Mesenchymal stem cell (in vitro differentiated cells and primary cell): ENCODE measurements around the gene GCG.

ENCODE experiments used
- DNase-seq: peaks from one replicate; pipeline ENCODE4 v3.0.0-alpha.2; 2013
- H2AFZ ChIP-seq: one replicate; pipeline ENCODE4 v1.6.1; 2013; ENCODE audit warnings: low read depth, mild to moderate bottlenecking, control low read depth, inconsistent platforms, low read length, moderate library complexity
- H2AK5ac ChIP-seq: 2 replicates; pipeline ENCODE4 v1.6.1; 2013; ENCODE audit warnings: low read length, moderate library complexity, mild to moderate bottlenecking, inconsistent platforms; ENCODE audit not compliant: severe bottlenecking
- H2BK120ac ChIP-seq: one replicate; pipeline ENCODE4 v1.6.1; 2013; ENCODE audit warnings: low read depth, mild to moderate bottlenecking, inconsistent platforms, low read length, moderate library complexity
- H2BK12ac ChIP-seq, 2 experiments: one replicate each; pipeline ENCODE4 v1.6.1; 2013; ENCODE audit warnings: inconsistent platforms in 2 of 2, low read length in 2 of 2, mild to moderate bottlenecking in 2 of 2, moderate library complexity in 2 of 2, control low read depth in 1 of 2
- H2BK15ac ChIP-seq: one replicate; pipeline ENCODE4 v1.6.1; 2013; ENCODE audit warnings: mild to moderate bottlenecking, low read depth, inconsistent platforms; ENCODE audit not compliant: poor library complexity, severe bottlenecking
- H2BK5ac ChIP-seq: 2 replicates; pipeline ENCODE4 v1.6.1; 2013; ENCODE audit warnings: low read depth, mild to moderate bottlenecking, low read length, control low read depth, inconsistent platforms; ENCODE audit not compliant: poor library complexity, severe bottlenecking
- H3K14ac ChIP-seq, 2 experiments: one replicate each; pipeline ENCODE4 v1.6.1; 2013; ENCODE audit warnings: inconsistent platforms in 2 of 2, low read length in 2 of 2, control low read depth in 1 of 2, mild to moderate bottlenecking in 1 of 2, moderate library complexity in 1 of 2
- H3K18ac ChIP-seq, 2 experiments: one replicate each; pipeline ENCODE4 v1.6.1; 2013; ENCODE audit warnings: inconsistent platforms in 2 of 2, low read length in 2 of 2, control low read depth in 1 of 2, low read depth in 1 of 2, mild to moderate bottlenecking in 1 of 2
- H3K23ac ChIP-seq, 2 experiments: one replicate each; pipeline ENCODE4 v1.6.1; 2013; ENCODE audit warnings: inconsistent platforms in 2 of 2, low read length in 2 of 2, mild to moderate bottlenecking in 2 of 2, moderate library complexity in 2 of 2, control low read depth in 1 of 2
- H3K27ac ChIP-seq: 2 replicates; pipeline ENCODE4 v1.5.1; 2013; ENCODE audit warnings: mild to moderate bottlenecking, moderate library complexity, low read length, control low read depth, inconsistent platforms; ENCODE audit not compliant: poor library complexity, severe bottlenecking
- H3K27me3 ChIP-seq, 2 experiments: 2 replicates each; pipeline versions ENCODE4 v1.6.1 to v1.7.0; 2013; ENCODE audit warnings: low read length in 2 of 2, mild to moderate bottlenecking in 2 of 2, moderate library complexity in 2 of 2, control low read depth in 1 of 2, inconsistent platforms in 1 of 2; ENCODE audit not compliant: control insufficient read depth in 1 of 2, insufficient read depth in 1 of 2
- H3K36me3 ChIP-seq, 2 experiments: 2 replicates each; pipeline versions ENCODE4 v1.6.1 to v1.7.0; 2013; ENCODE audit warnings: low read length in 2 of 2, control low read depth in 1 of 2, inconsistent platforms in 1 of 2, low read depth in 1 of 2, mild to moderate bottlenecking in 1 of 2; ENCODE audit not compliant: insufficient read depth in 2 of 2, control insufficient read depth in 1 of 2
- H3K4ac ChIP-seq, 2 experiments: one replicate each; pipeline ENCODE4 v1.6.1; 2013; ENCODE audit warnings: inconsistent platforms in 2 of 2, low read length in 2 of 2, mild to moderate bottlenecking in 2 of 2, moderate library complexity in 2 of 2, control low read depth in 1 of 2, low read depth in 1 of 2
- H3K4me1 ChIP-seq: 2 replicates; pipeline ENCODE4 v1.6.1; 2013; ENCODE audit warnings: low read depth, low read length, control low read depth; ENCODE audit not compliant: control insufficient read depth, insufficient read depth
- H3K4me2 ChIP-seq: 2 replicates; pipeline ENCODE4 v1.6.1; 2013; ENCODE audit warnings: low read length, mild to moderate bottlenecking, inconsistent platforms; ENCODE audit not compliant: poor library complexity, severe bottlenecking
- H3K4me3 ChIP-seq, 2 experiments: 2 replicates each; pipeline versions ENCODE4 v1.5.1 to v1.7.0; 2013; ENCODE audit warnings: low read length in 2 of 2, mild to moderate bottlenecking in 2 of 2, control low read depth in 1 of 2, low read depth in 1 of 2; ENCODE audit not compliant: insufficient read depth in 1 of 2
- H3K79me1 ChIP-seq: replicated peaks from 2 replicates; pipeline ENCODE4 v1.6.1; 2013; ENCODE audit warnings: mild to moderate bottlenecking, control low read depth, low read length, inconsistent platforms; ENCODE audit not compliant: poor library complexity, severe bottlenecking
- H3K9ac ChIP-seq: 2 replicates; pipeline ENCODE4 v1.7.0; 2013; ENCODE audit warnings: mild to moderate bottlenecking, low read length, moderate library complexity
- H3K9me3 ChIP-seq: 2 replicates; pipeline ENCODE4 v1.7.0; 2013; ENCODE audit warnings: mild to moderate bottlenecking, low read length; ENCODE audit not compliant: control insufficient read depth
- H4K8ac ChIP-seq: one replicate; pipeline ENCODE4 v1.6.1; 2013; ENCODE audit warnings: inconsistent platforms, mild to moderate bottlenecking, low read length, moderate library complexity
- H4K91ac ChIP-seq: one replicate; pipeline ENCODE4 v1.6.1; 2013; ENCODE audit warnings: mild to moderate bottlenecking, low read length, inconsistent platforms
- WGBS: methylation state at CpG from one replicate; pipeline ENCODE4 v1.1.7; 2013; ENCODE audit warnings: mixed read lengths; 5-methylcytosine and 5-hydroxymethylcytosine counted together

Gene GCG

GRCh38 chr2:162175714-162176113 lies 23.7 kb upstream of the GCG start:
- Histone ChIP-seq H2AK5ac (no peak overlapping the region), H3K27me3 (no peaks in the 10 kb centered on the region), H2AFZ (no peak overlapping the region), H3K79me1 (no peaks in the 10 kb centered on the region), H4K91ac (no peak overlapping the region), H3K4me2 (no peak overlapping the region), H3K14ac (no peak overlapping the region), H4K8ac (no peak overlapping the region), H2BK5ac (no peak overlapping the region), H2BK120ac (no peak overlapping the region), H3K18ac (no peak overlapping the region), H3K4me1 (no peaks in the 10 kb centered on the region), H3K23ac (no peak overlapping the region), H3K27ac (no peak overlapping the region), H2BK12ac (no peak overlapping the region), H3K4ac (no peak overlapping the region), H3K9me3 (no peaks in the 10 kb centered on the region), H3K9ac (peak overlapping the region; percentile 7), H3K4me3 (no peak overlapping the region), H3K36me3 (peaks cover 0 to 92% of the 10 kb centered on the region in 2 experiments), H2BK15ac (no peak overlapping the region)
- WGBS = 62% methylated on average over 3 of the region's 3 CpGs
- no peak for DNase-seq

- H2BK12ac ChIP-seq = no peak overlapping the region
- H3K4me2 ChIP-seq = no peak overlapping the region
- no peak overlapping the region for H2AFZ ChIP-seq
- no peak overlapping the region for H4K8ac ChIP-seq
- no peaks in the 10 kb centered on the region for H3K79me1 ChIP-seq
- no peak overlapping the region for H2BK5ac ChIP-seq
- H3K23ac ChIP-seq = no peak overlapping the region
- H3K4me1 ChIP-seq = no peaks in the 10 kb centered on the region
- 95% methylated on average over 2 of the region's 5 CpGs for WGBS
- H3K4ac ChIP-seq = no peak overlapping the region
- no peak overlapping the region for H3K4me3 ChIP-seq
- H2BK120ac ChIP-seq = no peak overlapping the region
- no peak overlapping the region for H3K9ac ChIP-seq
- peak; percentile 54 for DNase-seq
- no peak overlapping the region for H2AK5ac ChIP-seq
- no peak overlapping the region for H2BK15ac ChIP-seq
- H3K27ac ChIP-seq = no peak overlapping the region
- no peaks in the 10 kb centered on the region for H3K9me3 ChIP-seq
- no peak overlapping the region for H3K18ac ChIP-seq
- no peak overlapping the region for H3K14ac ChIP-seq
- H3K36me3 ChIP-seq = peaks cover 0 to 93% of the 10 kb centered on the region in 2 experiments
- H4K91ac ChIP-seq = no peak overlapping the region
- no peaks in the 10 kb centered on the region for H3K27me3 ChIP-seq
These were observed 22.7 kb upstream of the GCG start for GRCh38 chr2:162174746-162175145.

- Histone ChIP-seq H2BK15ac (no peak overlapping the region), H3K4me2 (no peak overlapping the region), H2BK5ac (no peak overlapping the region), H3K79me1 (no peaks in the 10 kb centered on the region), H2BK12ac (no peak overlapping the region), H3K4me1 (no peaks in the 10 kb centered on the region), H4K91ac (no peak overlapping the region), H3K4ac (no peak overlapping the region), H2BK120ac (no peak overlapping the region), H3K14ac (no peak overlapping the region), H2AK5ac (no peak overlapping the region), H3K36me3 (peaks cover 0 to 95% of the 10 kb centered on the region in 2 experiments), H3K9ac (no peak overlapping the region), H2AFZ (no peak overlapping the region), H3K9me3 (no peaks in the 10 kb centered on the region), H3K18ac (no peak overlapping the region), H3K4me3 (no peak overlapping the region), H4K8ac (no peak overlapping the region), H3K27me3 (no peaks in the 10 kb centered on the region), H3K23ac (no peak overlapping the region), H3K27ac (no peak overlapping the region)
- DNase-seq = no peak
- WGBS = 100% methylated on average over 1 of the region's 1 CpG
These were observed 20.8 kb upstream of the GCG start for GRCh38 chr2:162172802-162173370.

- no peak overlapping the region for H3K9ac ChIP-seq
- no peak overlapping the region for H3K4ac ChIP-seq
- no peak overlapping the region for H3K14ac ChIP-seq
- no peak overlapping the region for H2AFZ ChIP-seq
- H3K27ac ChIP-seq = no peak overlapping the region
- H4K8ac ChIP-seq = no peak overlapping the region
- H3K4me3 ChIP-seq = no peak overlapping the region
- H3K4me2 ChIP-seq = no peak overlapping the region
- H3K18ac ChIP-seq = no peak overlapping the region
- H2BK15ac ChIP-seq = no peak overlapping the region
- no peak overlapping the region for H2BK120ac ChIP-seq
- WGBS = 100% methylated on average over 2 of the region's 4 CpGs
- no peak overlapping the region for H2BK5ac ChIP-seq
- H3K27me3 ChIP-seq = no peaks in the 10 kb centered on the region
- H2BK12ac ChIP-seq = no peak overlapping the region
- no peak overlapping the region for H2AK5ac ChIP-seq
- no peaks in the 10 kb centered on the region for H3K4me1 ChIP-seq
- no peaks in the 10 kb centered on the region for H3K9me3 ChIP-seq
- peaks cover 0 to 58% of the 10 kb centered on the region in 2 experiments for H3K36me3 ChIP-seq
- H4K91ac ChIP-seq = no peak overlapping the region
- DNase-seq = no peak
- no peaks in the 10 kb centered on the region for H3K79me1 ChIP-seq
- H3K23ac ChIP-seq = no peak overlapping the region
These were observed 14.7 kb upstream of the GCG start for GRCh38 chr2:162166745-162167144.
